ENCODE data around the gene MEF2C.

The MEF2C gene

GRCh38 chr5:88887342-88887741 lies 4.4 kb upstream of the MEF2C start:
- no peak for DNase-seq

DNA sequence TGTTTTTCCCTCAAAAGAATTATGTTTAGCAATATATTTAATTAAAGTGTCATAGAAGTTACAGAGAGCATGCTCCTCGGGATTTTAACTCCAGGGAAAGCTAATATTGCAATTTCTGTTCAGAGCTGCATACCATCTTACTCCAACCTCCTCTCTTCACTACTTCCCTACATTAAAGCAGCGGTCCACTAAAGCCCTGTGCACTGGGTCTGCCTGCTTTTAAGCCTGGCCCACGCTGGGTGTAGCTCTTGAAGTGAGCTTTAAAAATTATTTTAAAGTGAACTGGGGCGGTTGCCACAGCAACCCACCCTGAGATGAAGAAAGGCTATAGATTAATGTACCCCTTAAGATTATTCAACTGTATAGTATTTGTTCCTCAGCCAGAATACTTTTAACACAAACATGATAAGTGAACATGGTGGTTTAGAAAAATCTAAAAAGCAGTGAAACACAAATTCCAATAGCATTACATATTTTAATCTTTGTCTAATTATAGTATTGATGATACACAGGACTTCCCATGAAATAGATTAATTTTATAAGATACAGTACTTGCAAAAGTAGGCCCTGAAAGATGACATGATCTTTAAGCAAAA lies 3.9 kb upstream of the MEF2C start:
- no peak for DNase-seq

DNA sequence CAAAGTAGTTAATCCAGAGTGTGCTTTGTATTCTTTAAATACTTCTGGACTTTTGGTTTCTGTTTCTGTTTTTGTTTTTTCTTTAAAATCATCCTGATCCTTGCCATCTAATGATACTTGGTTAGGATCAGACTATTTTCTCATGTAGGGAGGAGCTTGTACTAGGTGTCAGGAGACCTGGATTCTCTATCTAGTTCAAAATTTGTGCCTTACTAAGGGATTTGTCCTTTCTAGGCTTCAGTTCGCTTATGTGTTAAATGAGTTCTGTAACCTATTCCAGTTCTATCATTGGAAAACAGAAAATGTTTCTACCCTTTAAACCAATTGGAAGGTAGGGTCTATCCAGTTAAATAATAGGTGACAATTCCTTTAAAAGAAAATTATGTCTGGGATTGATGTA lies 3.3 kb upstream of the MEF2C start:
- DNase-seq: no peak

- no peak for DNase-seq
Observed at GRCh38 chr5:88885002-88885401, 2.0 kb upstream of the MEF2C start.

- DNase-seq: no peak
Observed at GRCh38 chr5:88884608-88884877, 1.6 kb upstream of the MEF2C start.

DNA sequence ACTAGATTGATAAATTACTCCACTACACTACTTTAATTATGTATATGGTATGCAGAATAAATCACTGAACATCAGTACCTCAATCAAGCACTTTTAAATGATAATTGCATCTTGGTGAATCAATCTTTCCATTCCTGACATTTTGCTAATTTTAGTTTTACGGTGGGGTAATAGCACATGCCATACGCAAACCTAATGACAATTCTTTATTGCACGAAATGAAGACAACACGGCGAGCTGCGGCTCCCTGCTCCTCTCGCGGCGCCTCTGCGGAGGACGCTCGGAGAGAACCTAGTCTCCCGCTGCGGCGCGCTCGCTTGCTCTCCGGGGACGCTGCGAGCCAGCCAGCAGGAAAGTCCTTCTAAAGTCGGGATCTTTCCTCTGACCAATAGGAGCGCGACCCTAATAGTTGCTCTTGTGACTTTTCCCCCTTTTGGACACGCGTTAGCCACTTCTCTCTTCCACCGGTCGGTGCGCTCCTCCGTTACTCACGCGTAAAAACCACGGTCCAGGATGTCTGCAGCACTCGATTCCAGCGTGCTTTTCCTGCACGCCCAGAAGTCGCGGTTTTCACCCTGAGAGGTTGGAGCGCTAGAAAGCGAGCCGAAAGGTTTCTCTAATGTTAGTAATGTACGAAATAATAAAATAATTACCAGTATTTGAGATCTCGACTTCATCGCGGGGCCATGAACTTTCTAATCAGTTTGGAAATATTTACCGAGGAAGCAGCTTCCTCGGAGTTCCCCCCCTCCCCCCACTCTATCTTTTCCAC lies 1.0 kb upstream of the MEF2C start:
- DNase-seq: peak; percentile 48

DNA sequence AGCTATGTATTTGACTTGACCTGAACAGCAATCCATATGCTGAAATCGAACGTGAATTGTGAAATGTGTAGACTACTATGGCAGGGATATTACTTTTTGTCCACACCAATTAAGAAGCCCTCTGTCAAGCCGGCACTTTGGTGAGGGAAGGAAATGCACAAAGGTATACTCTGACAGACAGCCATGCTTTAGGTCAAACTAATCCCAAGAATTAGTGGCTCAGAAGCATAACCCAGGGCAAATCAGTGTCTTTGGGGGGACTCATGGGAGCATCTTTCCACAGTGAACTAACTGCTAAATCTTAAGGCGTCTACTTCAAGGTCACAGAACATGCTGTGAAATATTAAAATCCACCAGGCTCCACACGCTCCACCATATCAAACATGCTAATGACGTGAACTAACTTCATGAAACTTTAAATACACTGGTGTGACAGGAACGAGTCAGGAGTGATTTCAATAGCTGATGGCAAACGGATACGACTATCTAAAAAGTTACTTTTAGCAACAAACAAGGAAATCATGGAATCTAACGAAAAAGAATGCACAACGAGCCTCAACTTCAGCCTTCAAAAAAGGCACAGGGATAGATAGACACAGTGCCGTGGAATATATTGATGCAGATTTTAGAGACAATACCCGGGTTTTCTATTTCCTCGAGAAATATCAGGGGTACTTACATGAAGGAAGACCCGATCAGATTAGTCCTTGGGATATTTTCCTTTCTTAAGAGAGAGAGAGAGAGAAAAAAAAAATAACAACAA lies 527 bp downstream of the MEF2C start:
- DNase-seq: no peak

GRCh38 chr5:88881571-88881971 lies 1.4 kb downstream of the MEF2C start:
- no peak for DNase-seq

- no peak for DNase-seq
Observed at GRCh38 chr5:88880201-88880600, 2.8 kb downstream of the MEF2C start.

DNA sequence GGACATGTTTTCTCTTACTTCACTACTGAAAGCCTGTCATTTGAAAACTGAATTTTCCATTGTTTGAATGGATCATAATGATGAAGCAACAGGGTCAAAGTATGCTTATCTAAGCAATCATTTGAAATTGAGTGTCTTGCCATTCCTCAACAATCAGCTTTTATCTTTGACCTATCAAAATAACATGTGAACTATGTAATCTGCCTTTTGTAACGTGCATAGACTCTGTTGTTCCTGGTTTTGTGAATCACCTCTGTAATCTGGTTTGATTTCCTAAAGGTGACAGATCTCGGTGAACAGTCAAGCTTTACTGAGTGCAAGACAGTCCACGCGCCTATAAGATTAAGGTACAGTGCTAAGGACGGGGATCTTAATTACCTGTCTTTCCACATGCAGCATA lies 3.3 kb downstream of the MEF2C start:
- no peak for DNase-seq

- no peak for DNase-seq
Observed at GRCh38 chr5:88878976-88879375, 4.0 kb downstream of the MEF2C start.

DNA sequence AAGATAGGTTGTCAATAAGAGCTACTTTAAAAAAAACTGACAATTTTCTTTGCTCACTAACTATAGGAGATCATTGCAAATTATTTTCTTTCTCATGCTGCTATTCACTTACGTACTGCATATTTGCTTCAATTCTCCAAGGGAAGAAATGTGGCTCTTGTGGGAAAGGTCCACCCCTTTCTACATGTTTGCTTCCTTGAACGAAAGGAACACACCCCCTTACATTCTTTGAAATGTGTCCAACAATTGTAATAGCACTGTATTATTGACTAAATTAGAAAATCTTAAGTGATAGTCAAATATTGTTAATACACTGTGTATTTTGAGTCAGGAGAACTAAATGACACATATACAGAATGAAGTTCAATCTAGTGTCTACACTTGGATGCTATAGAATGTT lies 5.2 kb downstream of the MEF2C start:
- DNase-seq: no peak

GRCh38 chr5:88876714-88877113 lies 6.3 kb downstream of the MEF2C start:
- DNase-seq: no peak

DNA sequence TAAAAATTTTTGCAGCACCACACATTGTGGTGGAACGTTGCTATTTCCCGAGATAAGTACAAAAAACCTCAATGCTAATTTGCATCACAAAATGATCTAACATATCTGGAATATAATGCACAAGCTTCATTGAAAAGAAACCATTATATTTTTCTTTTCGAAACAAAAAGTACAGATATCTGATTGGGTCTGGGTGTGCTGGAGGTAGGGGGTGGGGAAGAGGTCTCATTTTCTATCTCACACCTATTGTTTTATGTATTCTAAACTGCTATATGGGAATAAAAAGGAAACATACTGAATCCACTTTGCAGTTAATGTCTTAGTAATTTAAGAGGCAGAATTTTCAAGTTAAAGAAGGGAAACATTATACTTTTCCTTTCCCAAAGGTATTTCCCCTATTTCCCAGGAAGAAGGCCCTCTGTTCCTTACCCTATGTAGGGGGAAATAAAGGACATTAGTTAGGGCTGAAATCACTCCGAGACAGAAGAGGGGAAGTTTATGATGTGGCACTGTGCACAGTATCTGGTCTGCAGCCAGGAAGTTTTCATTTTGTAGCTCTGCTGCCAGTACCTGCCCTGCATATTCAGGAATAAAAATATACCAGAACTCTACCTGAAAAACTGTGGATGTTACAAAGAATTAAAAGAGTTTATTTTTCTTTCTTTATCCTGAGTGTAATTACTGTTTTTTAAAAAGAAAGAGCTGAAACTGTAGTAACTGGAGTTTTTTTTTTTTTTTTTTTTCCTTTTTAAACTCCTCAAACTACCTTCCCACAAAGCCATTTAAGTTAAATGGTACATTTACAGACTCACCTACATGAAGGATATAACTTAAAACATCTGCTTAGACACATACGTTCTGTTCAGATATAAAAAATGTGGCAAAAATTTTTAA lies 7.4 kb downstream of the MEF2C start:
- no peak for DNase-seq

DNA sequence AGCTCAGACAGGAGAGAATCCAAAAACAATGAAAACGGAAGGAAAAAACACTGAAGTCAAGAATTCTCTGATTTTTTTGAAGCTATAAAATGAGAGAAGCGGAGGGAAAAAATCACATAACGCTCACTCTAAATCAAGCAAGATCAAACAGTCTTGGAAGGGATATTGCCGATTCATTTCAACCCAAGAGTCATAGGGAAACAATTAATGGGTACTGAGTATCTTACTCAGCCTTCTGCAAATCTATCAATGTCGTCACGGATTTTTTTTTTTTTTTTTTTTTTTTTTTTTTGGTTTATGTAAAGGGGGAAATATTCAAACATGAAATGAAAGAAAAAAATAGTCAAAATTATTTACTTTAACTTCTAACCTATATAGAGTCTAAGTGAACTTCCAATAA lies 9.5 kb downstream of the MEF2C start:
- DNase-seq: no peak

GRCh38 chr5:88872971-88873370 lies 10.0 kb downstream of the MEF2C start:
- no peak for DNase-seq

DNA sequence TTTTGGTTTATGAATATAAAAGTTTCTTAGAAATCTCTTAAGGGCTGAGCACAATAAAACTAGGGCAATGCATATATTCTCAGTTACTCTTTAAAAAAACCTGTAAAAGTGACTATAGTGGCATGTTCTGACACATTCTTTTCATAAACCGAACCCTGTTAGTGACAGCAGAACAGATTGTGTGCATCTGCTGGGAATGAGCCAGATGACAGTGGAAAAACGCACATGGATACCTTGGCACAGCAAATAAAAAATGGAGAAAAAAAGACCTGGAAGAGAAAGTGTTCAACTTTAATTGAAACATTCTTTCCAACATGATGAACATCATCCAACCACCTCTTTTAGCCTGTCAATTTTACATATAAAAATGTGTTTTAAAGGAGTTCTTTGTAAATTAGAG lies 12.7 kb downstream of the MEF2C start:
- no peak for DNase-seq

- no peak for DNase-seq
Observed at GRCh38 chr5:88868468-88869068, 14.4 kb downstream of the MEF2C start.

GRCh38 chr5:88867638-88868037 lies 15.3 kb downstream of the MEF2C start:
- no peak for DNase-seq

DNA sequence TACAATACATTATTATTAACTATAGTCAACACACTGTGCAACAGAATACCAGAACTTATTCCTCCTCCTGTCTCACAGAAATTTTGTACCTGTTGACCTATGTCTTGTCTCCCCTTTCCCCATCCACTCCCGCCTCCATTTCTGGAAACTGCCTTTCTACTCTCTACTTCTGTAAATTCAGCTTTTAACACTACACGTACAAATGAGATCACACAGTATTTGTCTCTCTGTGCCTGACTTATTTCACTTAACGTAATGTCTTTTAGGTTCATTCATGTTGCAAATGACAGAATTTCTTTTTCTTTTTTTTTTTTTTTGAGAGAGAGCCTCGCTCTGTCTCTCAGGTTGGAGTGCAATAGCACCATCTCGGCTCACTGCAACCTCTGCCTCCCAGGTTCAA lies 19.5 kb downstream of the MEF2C start:
- DNase-seq: no peak

DNA sequence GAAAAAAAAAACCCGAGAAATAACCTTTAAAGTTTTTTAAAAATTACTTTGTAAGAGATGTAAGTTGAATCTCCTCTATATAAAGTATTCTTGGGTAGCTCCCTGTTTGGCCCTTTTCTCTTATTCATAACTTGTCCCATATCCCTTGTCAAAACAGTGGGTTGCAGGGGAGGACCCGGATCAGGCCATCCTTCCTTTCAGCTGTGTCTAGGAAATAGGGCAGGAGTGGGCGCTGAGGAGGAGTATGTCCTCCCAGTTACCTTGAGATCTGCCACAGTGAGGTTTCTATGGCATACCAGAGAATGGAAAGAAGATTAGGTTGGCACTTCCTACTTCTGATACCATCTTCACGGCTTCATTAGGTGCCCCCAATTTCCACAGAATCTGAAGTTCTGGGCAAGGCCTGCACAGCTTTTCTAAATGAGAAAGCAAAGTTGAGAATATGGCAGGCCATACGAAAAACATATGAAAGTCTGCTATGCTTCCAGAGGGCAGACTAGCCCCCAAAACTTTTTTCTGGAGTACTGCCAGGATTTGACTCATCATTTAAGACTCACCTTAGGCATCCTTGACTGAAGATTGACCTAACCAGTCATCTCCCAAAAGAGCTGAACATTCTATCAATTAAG lies 20.3 kb downstream of the MEF2C start:
- DNase-seq: no peak

DNA sequence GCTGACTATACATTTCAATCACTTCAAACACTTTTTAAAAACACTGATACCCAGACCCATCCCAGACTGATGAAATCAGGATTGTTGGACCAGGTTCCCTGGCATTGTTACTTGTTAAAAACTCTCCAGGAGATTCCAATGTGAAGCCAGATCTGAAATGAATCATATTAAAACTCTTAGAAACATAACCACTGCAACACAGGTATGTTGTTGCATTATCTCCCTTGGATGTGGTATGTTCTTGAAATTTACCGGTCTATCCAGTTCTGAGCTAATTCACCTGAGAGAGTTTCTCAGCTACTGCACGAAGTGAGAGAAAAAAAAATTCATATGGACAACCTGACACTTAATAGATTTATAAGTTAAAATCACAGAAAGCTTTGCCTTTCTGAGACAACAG lies 21.8 kb downstream of the MEF2C start:
- DNase-seq: no peak

- DNase-seq: no peak
Observed at GRCh38 chr5:88860501-88860900, 22.5 kb downstream of the MEF2C start.

Data from EL (cell line).